Measurements from ENCODE around the gene OR51A4. TPM values are rescaled to one million over a fixed set of nuclear protein-coding genes. Genes with fewer than 3 reads are reported as not detected.
"Not testable (repeated sequence)": the region's sequence is repeated elsewhere in the genome, so short reads cannot be mapped to it uniquely, and the experiment has no call there.

OR51A4 gene, protein sequence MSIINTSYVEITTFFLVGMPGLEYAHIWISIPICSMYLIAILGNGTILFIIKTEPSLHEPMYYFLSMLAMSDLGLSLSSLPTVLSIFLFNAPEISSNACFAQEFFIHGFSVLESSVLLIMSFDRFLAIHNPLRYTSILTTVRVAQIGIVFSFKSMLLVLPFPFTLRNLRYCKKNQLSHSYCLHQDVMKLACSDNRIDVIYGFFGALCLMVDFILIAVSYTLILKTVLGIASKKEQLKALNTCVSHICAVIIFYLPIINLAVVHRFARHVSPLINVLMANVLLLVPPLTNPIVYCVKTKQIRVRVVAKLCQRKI
- not detected in 2 replicates for total RNA-seq (2014; rRNA removed; shearing (Covaris generic))

DNA sequence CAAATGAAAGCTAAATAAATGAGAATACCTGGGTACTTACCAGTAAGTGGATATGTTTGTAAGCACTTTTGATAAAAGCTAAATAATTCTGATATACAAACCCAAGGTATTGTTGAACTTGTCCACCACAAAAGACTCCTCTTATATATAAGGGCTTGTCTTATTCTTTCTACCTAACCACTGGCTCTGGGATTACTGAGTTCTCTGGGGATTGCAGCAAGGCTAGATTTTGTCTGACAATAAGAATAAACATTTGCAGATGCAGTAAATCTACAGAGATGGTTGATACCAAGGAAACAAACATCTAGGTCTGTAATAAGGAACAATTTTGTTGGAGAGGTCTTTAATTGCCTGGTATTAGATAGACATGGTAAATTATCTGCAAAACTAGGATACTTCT, at the start of gene OR51A4:
Gene OR51A4, minus strand, starts transcription at position 101 of the 400 bp plus-strand sequence. CDS start 505 bp downstream, outside the sequence.
- DNase-seq (ENCODE audit: low spot score): no peak

DNA sequence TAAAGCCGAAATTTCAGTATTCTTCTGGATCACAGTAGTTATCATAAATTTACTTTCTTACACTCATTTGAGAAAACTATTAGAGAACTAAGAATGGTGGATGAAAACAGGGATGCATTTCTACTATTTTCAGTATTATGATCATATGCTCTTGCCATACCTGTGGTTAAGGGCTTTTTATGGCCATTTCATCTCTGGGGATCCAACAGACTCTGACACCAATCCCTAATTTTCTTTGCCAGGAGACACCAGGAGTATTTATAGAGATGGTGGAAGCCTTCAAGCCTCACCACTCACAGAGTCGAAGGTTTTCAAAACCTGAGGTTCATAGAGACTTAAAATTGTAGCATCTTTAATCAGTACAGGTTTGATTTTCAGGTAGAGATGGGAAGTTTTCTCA, 47.1 kb upstream of the OR51A4 start, which contains the start of gene OR51L1:
Gene OR51L1, plus strand, starts transcription at position 301 of the 400 bp plus-strand sequence. CDS start 4,132 bp downstream, outside the sequence.
- DNase-seq (ENCODE audit: low spot score): no peak

DNA sequence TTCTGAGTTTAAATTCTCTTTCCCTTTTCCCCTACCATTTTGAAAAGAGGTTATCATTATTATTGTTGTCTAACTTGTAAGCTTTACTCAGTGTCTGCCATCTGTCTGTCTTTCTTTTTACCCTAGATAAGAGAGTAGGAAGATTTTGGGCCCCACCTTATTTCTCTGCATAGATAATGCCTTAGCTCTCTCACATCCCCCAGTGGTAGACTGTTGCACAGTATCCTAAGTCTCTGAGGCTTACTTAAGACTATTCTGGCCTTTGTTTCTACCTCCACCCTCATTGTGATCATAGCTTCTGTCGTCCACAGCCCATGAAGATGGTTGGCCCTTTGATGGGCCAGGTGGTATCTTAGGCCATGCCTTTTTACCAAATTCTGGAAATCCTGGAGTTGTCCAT, 43.7 kb upstream of the OR51A4 start:
- no peak for DNase-seq (ENCODE audit: low spot score)

DNA sequence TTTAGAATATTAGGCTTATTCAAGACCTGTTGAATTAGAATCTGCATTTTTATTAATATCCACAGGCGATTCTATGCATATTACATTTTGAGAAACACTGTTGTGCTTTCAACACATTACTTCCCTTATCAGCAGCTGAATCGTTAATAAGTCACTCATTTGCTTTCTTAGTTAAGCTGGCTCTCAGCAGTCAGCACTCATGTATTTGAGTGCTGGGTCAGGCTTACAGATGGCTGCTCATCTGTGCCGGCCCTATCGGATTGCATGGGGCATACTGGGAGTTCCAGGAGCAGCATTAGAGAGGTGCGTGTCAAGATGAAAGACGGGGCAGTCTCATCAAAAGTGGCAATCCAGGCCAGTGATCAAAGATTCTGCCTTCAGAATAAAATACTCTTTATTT, 36.4 kb upstream of the OR51A4 start:
- no peak for DNase-seq (ENCODE audit: low spot score)

DNA sequence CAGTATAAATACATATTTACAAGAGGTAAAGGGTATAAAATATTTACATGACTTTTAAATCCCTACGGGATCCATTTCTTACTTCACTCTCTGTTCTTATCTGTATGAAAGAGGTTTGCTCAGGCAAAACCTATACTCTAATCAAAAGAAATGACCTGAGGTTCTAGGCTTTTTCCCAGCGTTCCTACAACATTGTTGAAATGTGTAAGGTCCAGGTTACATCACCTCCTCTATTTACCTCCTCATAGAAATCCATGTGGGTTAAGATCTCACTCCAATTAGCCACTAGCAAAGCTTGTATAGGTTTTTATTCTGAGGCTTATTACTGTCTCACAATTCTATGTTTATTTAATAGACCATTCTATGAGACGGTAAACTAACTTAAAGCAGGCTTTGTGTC, 35.3 kb upstream of the OR51A4 start:
- DNase-seq (ENCODE audit: low spot score): no peak

DNA sequence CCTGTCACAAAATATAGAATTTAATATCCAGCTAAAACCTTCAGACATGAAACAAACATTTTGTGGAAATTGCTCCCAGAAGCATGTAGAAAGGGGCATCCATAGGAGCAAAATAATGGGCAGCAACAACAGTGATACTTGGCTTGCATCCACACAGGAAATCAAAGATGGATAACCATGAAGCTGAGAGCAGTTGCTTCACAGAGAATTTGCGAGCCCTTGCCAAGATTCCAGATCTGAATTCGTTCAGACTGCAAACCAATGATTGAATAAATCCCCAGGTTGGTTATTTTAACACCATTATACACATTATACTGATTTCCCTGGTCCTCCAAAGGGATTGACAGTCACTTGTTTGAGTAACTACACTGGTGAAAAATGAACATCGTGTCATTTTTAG, 31.6 kb upstream of the OR51A4 start:
- no peak for DNase-seq (ENCODE audit: low spot score)

DNA sequence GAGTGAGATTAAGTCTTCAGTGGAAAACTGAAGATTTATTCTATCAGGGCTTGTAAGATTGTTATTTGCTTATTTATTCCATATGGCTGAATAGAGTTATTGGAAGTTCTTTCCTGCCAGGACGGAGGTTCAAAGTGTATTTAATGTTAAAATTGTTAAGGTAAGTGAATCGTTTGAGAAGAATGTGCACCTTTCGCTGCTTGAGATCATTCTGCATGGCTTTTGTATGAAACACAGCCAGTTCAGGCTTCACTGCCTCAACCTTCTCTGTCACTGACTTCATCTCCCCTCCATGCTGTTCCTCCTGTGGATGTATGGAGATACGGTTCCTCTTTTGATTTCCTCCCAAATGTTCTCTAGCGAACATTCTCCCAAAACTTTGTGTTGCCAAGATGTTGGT, 28.0 kb upstream of the OR51A4 start:
- DNase-seq (ENCODE audit: low spot score): no peak

DNA sequence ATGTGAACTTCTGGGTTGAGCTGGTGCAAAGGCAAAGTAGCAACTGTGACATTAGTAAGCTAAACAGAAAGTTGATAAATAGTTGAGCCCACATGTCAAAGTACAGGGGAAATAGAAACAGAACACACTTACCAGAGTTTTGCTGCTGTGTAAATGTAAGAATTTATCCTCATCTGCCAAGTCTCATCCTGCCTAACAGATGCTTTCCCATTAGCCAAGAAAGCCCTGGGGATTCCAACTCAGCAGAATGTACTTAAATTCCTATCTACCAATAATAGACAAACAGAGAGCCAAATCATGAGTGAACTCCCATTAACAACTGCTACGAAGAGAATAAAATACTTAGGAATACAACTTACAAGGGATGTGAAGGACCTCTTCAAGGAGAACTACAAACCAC, 15.4 kb upstream of the OR51A4 start:
- DNase-seq (ENCODE audit: low spot score): no peak

DNA sequence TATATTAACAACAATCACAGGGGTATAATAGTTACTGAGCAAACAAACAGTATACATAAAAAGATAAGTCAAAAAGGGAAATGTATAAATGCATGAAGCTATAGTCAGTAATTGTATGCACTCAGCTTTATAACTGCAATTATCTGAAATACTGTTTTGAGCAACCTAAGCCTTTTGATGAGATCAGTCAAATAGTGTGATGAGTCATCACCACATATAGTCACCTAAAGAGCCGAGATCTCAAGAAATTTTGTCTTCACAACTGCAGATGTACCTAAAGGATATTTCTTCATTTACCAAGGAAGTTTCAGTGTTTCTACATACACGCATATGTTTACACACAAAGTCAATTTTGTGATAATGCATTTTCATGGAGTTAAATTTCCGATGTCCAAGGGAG, 13.5 kb upstream of the OR51A4 start:
- DNase-seq (ENCODE audit: low spot score): no peak

DNA sequence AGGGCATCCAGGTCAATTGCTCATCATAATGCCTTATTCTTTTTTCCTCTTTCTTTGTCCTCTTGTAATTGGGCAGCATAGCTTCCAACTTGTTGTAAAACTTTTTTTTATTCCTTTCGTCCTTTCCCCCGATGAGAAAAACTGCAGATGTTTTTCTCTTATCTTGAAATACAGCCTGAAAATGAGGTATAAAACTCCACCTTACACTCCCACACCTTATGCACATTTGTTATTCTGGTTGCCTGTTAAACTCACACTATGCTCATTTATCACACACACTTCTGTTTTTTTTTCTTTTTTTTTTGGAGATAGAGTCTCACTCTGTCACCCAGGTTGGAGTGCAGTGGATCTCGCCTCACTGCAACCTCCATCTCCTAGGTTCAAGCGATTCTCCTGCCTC, 10.0 kb upstream of the OR51A4 start:
- no peak for DNase-seq (ENCODE audit: low spot score)

DNA sequence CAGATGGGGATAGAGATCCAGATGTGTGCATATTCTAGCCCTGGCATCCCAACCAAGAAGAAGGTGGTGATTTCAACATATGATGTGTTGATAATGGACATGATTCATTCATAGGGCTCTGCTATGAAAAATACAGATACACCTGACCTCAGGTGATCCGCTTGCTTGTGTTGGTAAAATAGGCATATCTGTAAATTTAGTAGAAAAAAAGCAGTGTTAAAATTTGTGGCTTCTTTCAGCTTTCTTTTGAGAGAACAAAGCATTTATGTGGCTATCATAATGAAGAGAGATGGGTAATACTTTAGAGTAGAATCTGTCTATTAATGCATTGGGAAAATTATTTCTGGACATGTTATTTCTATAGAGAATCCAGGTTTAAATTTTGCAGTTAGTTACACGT, 8.2 kb upstream of the OR51A4 start, which contains the start of gene OR51A2:
Gene OR51A2, minus strand, starts transcription at position 101 of the 400 bp plus-strand sequence. Its CDS starts 0 bp downstream, at position 101.
- DNase-seq (ENCODE audit: low spot score): not testable (repeated sequence)

DNA sequence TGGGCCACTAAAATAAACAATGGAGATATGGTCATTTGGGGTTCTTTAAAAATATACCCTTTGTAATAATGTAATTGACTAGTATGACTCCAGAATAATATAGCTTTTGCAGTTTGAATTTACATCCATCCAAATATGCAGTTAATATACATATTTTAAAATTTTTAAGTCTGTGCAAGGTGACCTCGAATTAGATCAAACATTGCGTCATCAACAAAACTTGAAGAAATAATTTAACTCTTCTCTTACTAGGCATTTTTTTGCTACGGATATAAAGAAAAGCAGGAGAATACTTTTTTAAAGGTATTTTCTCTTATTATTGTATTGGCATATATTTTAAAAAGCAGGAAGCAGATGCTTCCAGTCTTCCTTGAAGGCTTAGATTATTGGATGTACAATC, 10.7 kb downstream of the OR51A4 start:
- DNase-seq (ENCODE audit: low spot score): no peak

DNA sequence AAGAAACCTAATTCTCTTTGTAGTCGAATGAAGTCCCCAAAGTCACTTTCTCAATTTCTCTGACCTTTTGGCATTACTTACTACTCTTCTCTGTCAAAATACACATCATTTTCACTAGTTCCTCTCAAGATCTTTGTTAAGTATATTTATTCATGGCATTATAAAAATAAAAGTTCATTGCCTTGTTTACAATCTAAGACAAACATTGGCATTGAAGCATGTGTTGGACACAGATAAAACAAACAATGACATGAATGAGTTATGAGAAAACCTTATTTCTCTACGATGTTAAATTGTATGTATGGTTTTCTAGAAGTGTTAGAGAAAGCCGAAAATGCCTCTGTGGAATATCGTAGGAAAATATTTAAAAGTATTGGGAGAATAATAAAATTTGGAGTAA, 14.7 kb downstream of the OR51A4 start:
- DNase-seq (ENCODE audit: low spot score): no peak

DNA sequence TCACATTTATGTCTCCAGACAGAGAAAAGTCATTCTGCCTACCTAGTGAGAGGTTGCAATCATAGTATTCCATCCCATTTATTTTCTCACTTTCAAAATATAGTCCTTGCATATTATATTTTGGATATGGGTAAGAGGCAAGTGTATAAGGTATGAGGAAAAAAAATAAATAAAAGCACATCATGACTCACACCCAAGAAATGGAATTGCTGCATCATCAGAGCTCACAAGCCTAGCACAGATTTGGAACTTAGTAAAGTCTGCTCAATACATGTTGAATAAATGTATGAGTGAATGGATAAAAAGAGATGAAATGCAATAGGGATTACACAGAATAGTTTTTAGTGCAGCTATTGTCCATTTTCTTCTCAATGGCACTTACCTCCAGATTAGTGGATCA, 20.8 kb downstream of the OR51A4 start:
- DNase-seq (ENCODE audit: low spot score): no peak

DNA sequence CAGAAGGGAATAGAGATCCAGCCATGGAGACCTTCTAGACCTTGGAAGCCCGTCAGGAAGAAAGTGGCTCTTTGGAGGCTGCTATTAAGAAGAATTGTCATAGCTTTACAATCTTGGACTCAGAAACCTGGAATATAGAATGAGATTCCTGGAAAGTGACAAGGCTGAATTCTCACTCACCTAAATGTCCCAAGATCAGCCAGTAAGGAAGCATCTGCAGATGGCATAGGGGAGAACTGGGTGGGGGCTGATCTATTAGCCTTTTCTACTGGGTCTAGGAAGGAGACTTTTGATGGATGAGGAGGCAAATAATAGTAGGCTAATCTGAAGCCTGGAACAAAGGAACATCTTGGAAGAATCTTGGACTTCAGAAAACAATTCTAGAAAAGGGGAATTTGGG, 23.2 kb downstream of the OR51A4 start, which contains the start of gene OR51G1:
Gene OR51G1, minus strand, starts transcription at position 101 of the 400 bp plus-strand sequence. Its CDS starts 0 bp downstream, at position 101.
- DNase-seq (ENCODE audit: low spot score): no peak

DNA sequence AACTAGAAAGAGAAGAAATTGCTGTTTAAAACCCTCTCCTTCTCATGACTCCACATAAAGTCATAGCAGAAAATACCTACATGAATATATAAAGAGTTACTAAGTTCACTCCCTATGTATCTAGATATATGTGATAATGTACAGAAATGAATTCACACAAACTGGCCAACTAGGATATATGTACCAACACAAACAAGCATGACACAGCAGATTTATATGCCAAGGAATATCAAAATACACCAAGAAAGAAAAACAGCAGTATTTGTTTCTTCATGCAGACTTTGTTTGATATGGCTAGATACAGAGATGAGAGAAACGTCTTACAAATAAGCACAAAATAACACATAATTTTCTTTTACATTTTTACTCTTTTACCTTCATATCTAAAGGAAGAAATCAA, 25.1 kb downstream of the OR51A4 start:
- DNase-seq (ENCODE audit: low spot score): no peak

DNA sequence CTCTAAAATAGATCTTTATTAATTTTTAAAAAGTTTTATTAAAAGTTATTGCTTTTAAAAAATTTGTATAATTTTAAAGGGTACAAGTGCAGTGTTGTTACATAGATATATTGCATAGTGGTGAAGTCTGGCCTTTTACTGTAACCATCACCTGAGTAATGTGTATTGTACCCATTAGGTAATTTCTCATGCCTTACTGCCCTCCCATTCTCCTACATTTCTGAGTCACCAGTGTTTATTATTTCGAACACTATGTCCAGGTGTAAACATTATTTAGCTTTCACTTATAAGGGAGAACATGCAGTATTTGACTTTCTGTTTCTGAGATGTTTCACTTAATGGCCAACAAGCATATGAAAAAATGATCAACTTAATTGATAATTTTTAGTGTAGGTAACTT, 25.6 kb downstream of the OR51A4 start:
- DNase-seq (ENCODE audit: low spot score): no peak

DNA sequence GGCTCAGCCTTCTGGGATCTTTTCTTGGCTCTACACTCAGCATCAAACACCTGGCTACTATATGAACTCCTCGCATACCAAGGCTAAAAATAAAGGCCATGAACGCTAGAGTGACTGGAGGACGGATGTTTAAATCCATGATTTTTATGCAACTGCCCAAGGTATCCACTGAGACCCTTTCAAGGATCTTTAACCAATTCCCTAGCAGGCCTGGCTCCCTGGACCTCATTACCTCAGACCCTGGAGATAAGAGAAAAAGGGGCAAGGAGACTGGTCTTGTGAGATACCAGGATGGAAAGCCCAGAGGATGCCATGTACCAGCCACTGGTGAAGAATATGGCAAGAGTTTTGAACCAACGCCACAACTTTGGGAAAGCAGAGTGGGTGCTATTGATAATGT, 28.2 kb downstream of the OR51A4 start, which contains the start of gene OR51G2:
Gene OR51G2, minus strand, starts transcription at position 101 of the 400 bp plus-strand sequence. CDS start 3,687 bp downstream, outside the sequence.
- no peak for DNase-seq (ENCODE audit: low spot score)

DNA sequence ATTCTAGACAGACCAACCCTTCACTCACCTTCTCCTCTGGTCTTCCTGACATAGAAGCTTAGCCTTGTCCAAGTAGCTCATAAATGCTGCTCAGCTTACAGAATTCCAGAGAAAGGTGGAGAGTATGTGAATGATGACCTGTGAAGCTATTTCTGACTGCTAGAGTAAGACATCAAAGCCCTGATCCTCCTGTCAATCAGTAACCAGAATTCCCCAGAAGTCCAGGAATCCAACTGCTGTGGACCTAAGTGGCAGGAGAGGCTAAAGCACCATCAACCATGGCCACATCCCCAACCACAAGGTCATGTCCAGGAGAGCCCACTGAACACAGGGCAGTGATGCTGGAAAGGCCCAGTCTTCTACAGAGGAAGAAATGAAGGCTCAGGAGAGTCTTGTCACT, 30.8 kb downstream of the OR51A4 start:
- DNase-seq (ENCODE audit: low spot score): no peak

DNA sequence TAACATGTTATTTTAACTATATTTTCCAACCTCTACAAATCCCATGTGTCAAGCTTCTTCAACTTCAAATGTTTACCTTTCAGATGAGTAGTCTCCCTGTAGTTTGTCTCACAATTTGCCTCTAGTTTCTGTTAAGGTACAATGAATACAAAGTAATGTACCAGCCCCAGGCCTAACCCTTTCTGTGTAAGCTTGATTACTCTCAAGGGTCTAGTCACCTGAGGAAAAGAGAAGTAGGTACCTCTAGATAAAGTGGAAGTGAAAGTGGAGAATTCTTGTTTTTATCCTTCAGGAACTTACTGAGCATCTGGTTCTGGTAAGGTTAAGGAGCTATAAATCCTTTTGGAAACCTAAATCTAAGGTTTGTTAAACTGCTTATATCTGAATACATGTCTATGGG, 43.9 kb downstream of the OR51A4 start, which contains the start of gene OR51A7:
Gene OR51A7, plus strand, starts transcription at position 300 of the 400 bp plus-strand sequence. CDS start 3,587 bp downstream, outside the sequence.
- no peak for DNase-seq (ENCODE audit: low spot score)
